Smooth muscle cell (in vitro differentiated cells): ENCODE measurements around the gene CDCA5. TPM values are rescaled to one million over a fixed set of nuclear protein-coding genes. Genes with fewer than 3 reads are reported as not detected.

Experiments
- DNase-seq: peaks from one replicate; lab custom pipeline; 2025; ENCODE audit not compliant: unreplicated experiment; lab: John Stamatoyannopoulos, UW
- H2AFZ ChIP-seq: fragments of 200-600 bp; sonication (generic); 2 replicates; pipeline ENCODE4 v1.6.0; 2016; ENCODE audit warnings: antibody characterized with exemption, low read depth, mild to moderate bottlenecking
- H3F3A ChIP-seq: fragments of 200-600 bp; sonication (generic); 2 replicates; pipeline ENCODE4 v1.6.0; 2017; ENCODE audit warnings: antibody characterized with exemption, low read depth
- H3K27ac ChIP-seq: fragments of 200-600 bp; sonication (generic); 2 replicates; pipeline ENCODE4 v1.5.1; 2016; ENCODE audit warnings: low read depth, mild to moderate bottlenecking
- H3K27me3 ChIP-seq: fragments of 200-600 bp; sonication (generic); 2 replicates; pipeline ENCODE4 v1.6.1; 2016; ENCODE audit warnings: low read depth, mild to moderate bottlenecking
- H3K36me3 ChIP-seq: fragments of 200-600 bp; sonication (generic); 2 replicates; pipeline ENCODE4 v1.5.1; 2016; ENCODE audit warnings: low read depth
- H3K4me1 ChIP-seq: fragments of 200-600 bp; sonication (generic); 2 replicates; pipeline ENCODE4 v1.5.1; 2016; ENCODE audit warnings: low read depth
- H3K4me2 ChIP-seq: fragments of 200-600 bp; sonication (generic); 2 replicates; pipeline ENCODE4 v1.6.0; 2016; ENCODE audit warnings: mild to moderate bottlenecking
- H3K4me3 ChIP-seq: fragments of 200-600 bp; sonication (generic); 2 replicates; pipeline ENCODE4 v1.5.1; 2016; ENCODE audit warnings: mild to moderate bottlenecking
- H3K79me2 ChIP-seq: fragments of 200-600 bp; sonication (generic); 2 replicates; pipeline ENCODE4 v1.6.0; 2016; ENCODE audit warnings: low read depth, mild to moderate bottlenecking
- H3K9ac ChIP-seq: fragments of 200-600 bp; sonication (generic); 2 replicates; pipeline ENCODE4 v1.6.0; 2016; ENCODE audit warnings: low read depth
- H3K9me3 ChIP-seq: fragments of 200-600 bp; sonication (generic); replicated peaks from 2 replicates; pipeline ENCODE4 v1.5.1; 2016; ENCODE audit warnings: low read depth
- H4K20me1 ChIP-seq: fragments of 200-600 bp; sonication (generic); 2 replicates; pipeline ENCODE4 v1.6.0; 2016; ENCODE audit warnings: low read depth
- WGBS: methylation state at CpG from one replicate; pipeline ENCODE4 v1.1.7; 2016; ENCODE audit warnings: low lambda C conversion rate; 5-methylcytosine and 5-hydroxymethylcytosine counted together
- polyA plus RNA-seq: library from polyadenylated mRNA; unstranded; fragments of >200 nt; fragmentation: Nextera tagmentation; extraction: Ambion mirVana; gene quantifications from 2 replicates; pipeline ENCODE4 v1.2.1, GENCODE V29; 2016
- total RNA-seq: library from RNA; depleted of rRNA; stranded (reverse); fragments of >200 nt; gene quantifications from 2 replicates; pipeline ENCODE4 v1.2.3, GENCODE V29; 2014
- TF ChIP-seq, protein P1 (sequence below): fragments of 200-600 bp; sonication (generic); IDR thresholded peaks from 2 replicates; pipeline ENCODE4 v1.5.1; 2017; ENCODE audit warnings: borderline replicate concordance, mild to moderate bottlenecking, antibody characterized with exemption; ENCODE audit not compliant: insufficient read depth, poor library complexity, severe bottlenecking

Gene CDCA5
- total and polyA plus RNA-seq, 2 experiments from 2014 or later = 8.0 to 11.2 TPM

DNA sequence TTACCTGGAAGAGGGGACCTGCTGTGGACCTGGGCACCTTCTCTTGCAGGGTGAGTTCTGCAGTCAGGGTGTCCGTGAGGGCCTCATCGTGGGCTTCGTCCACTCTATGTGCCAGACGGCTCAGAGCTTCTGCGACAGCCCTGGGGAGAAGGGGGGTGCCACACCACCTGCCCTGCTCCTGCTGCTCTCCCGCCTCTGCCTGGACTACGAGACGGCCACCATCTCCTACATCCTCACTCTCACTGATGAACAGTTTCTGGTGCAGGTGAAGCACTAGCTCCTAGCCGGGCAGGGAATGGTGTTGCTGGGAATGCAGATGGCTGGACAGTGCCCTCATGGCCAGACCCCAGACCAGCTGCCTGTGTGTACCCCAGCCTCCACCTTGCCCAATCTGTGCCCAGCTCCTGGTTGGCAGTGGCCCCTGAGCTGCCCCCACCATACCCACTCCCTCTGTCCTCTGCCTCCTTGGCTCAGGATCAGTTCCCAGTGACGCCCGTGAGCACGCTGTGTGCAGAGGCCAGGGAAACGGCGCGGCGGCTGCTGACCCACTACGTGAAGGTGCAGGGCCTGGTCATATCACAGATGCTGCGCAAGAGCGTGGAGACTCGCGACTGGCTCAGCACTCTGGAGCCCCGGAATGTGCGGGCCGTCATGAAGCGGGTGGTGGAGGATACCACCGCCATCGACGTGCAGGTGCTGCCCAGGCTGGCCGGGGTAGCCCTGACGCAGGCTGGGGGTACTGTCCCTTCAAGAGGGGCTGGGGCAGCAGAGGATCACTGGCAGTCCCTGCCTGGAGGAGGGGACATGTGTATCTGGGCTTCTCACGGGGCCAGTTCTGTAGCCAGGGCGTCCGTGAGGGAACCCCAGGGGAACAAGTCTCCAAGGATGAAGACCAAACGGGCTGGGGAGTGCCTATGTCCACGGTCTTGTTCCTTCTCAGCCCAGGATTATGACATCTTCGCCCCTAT lies 25.7 kb upstream of the CDCA5 start:
- WGBS = 94% methylated on average over 36 of the region's 36 CpGs
- Histone ChIP-seq H3K79me2 (peaks cover 7% of the 10 kb centered on the region), H2AFZ (no peak overlapping the region), H4K20me1 (peaks cover 15% of the 10 kb centered on the region), H3K27ac (no peak overlapping the region), H3K9ac (no peak overlapping the region), H3K4me1 (peaks cover 18% of the 10 kb centered on the region), H3K4me3 (no peak overlapping the region), H3K4me2 (no peak overlapping the region), H3K9me3 (no peaks in the 10 kb centered on the region), H3K36me3 (no peaks in the 10 kb centered on the region), H3F3A (no peaks in the 10 kb centered on the region), H3K27me3 (no peaks in the 10 kb centered on the region)
- no peak for DNase-seq
- TF ChIP-seq, protein P1, sequence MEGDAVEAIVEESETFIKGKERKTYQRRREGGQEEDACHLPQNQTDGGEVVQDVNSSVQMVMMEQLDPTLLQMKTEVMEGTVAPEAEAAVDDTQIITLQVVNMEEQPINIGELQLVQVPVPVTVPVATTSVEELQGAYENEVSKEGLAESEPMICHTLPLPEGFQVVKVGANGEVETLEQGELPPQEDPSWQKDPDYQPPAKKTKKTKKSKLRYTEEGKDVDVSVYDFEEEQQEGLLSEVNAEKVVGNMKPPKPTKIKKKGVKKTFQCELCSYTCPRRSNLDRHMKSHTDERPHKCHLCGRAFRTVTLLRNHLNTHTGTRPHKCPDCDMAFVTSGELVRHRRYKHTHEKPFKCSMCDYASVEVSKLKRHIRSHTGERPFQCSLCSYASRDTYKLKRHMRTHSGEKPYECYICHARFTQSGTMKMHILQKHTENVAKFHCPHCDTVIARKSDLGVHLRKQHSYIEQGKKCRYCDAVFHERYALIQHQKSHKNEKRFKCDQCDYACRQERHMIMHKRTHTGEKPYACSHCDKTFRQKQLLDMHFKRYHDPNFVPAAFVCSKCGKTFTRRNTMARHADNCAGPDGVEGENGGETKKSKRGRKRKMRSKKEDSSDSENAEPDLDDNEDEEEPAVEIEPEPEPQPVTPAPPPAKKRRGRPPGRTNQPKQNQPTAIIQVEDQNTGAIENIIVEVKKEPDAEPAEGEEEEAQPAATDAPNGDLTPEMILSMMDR = no peak

DNA sequence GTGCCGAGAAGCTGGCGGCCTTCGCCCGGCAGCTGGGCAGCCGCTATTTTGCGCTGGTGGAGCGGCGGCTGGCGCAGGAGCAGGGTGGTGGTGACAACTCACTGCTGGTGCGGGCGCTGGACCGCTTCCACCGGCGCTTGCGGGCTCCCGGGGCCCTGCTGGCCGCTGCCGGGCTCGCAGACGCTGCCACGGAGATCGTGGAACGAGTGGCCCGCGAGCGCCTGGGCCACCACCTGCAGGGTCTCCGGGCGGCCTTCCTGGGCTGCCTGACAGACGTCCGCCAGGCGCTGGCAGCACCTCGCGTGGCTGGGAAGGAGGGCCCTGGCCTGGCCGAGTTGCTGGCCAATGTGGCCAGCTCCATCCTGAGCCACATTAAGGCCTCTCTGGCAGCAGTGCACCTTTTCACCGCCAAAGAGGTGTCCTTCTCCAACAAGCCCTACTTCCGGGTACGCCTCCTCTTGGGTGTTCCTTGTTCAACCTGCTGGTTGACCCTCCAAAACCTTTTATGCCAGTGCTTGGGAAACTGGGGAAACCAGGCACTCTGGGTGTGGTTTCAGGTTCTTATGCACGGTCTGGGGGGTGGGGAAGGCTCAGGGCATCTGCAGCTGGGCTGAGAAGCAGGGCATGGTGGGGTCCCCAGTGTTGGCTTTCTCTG lies 24.8 kb upstream of the CDCA5 start:
- H3K9ac ChIP-seq = no peak overlapping the region
- H3K4me1 ChIP-seq = peaks cover 18% of the 10 kb centered on the region
- WGBS = 97% methylated on average over 33 of the region's 38 CpGs
- no peaks in the 10 kb centered on the region for H3K27me3 ChIP-seq
- H3K79me2 ChIP-seq = peaks cover 11% of the 10 kb centered on the region
- peaks cover 15% of the 10 kb centered on the region for H4K20me1 ChIP-seq
- no peak overlapping the region for H2AFZ ChIP-seq
- DNase-seq = no peak
- no peaks in the 10 kb centered on the region for H3K36me3 ChIP-seq
- no peaks in the 10 kb centered on the region for H3F3A ChIP-seq
- H3K4me3 ChIP-seq = no peak overlapping the region
- no peak overlapping the region for H3K4me2 ChIP-seq
- H3K27ac ChIP-seq = no peak overlapping the region
- TF ChIP-seq, protein P1 = no peak
- no peaks in the 10 kb centered on the region for H3K9me3 ChIP-seq

DNA sequence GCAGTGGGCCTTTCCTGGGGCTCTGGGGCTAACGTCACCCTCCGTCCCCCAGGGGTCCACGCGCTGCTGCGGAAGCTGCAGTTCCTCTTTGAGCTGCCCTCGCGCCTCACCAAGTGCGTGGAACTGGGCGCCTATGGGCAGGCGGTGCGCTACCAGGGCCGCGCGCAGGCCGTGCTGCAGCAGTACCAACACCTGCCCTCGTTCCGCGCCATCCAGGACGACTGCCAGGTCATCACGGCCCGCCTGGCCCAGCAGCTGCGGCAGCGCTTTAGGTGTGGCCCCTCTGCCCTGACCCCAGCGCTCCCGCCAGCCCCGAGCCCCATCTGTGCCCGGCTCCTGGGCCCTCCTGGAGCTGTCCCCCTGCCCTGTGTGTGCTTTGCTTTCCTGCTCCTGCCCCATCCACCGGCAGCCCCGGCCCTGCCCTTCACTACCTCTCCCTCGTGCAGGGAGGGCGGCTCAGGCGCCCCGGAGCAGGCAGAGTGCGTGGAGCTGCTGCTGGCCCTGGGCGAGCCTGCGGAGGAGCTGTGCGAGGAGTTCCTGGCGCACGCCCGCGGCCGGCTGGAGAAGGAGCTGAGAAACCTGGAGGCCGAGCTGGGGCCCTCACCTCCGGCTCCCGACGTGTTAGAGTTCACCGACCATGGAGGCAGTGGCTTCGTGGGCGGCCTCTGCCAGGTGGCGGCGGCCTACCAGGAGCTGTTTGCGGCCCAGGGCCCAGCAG lies 24.1 kb upstream of the CDCA5 start:
- H2AFZ ChIP-seq = no peak overlapping the region
- H3K79me2 ChIP-seq = peaks cover 11% of the 10 kb centered on the region
- H3K4me2 ChIP-seq = no peak overlapping the region
- no peaks in the 10 kb centered on the region for H3K27me3 ChIP-seq
- no peaks in the 10 kb centered on the region for H3K36me3 ChIP-seq
- H3K9ac ChIP-seq = no peak overlapping the region
- no peak overlapping the region for H3K27ac ChIP-seq
- H3K4me1 ChIP-seq = peaks cover 11% of the 10 kb centered on the region
- no peaks in the 10 kb centered on the region for H3F3A ChIP-seq
- DNase-seq = no peak
- peaks cover 15% of the 10 kb centered on the region for H4K20me1 ChIP-seq
- 98% methylated on average over 42 of the region's 52 CpGs for WGBS
- H3K9me3 ChIP-seq = no peaks in the 10 kb centered on the region
- H3K4me3 ChIP-seq = no peak overlapping the region
- TF ChIP-seq, protein P1 = no peak
